HG03103 (cell line): ENCODE measurements around the gene USP24.

Experiments used
- ATAC-seq: cut with Tn5 transposase; IDR thresholded peaks from one replicate; pipeline ENCODE4 v1.9.1; 2021; ENCODE audit warnings: low read depth; ENCODE audit not compliant: unreplicated experiment

Gene USP24

DNA sequence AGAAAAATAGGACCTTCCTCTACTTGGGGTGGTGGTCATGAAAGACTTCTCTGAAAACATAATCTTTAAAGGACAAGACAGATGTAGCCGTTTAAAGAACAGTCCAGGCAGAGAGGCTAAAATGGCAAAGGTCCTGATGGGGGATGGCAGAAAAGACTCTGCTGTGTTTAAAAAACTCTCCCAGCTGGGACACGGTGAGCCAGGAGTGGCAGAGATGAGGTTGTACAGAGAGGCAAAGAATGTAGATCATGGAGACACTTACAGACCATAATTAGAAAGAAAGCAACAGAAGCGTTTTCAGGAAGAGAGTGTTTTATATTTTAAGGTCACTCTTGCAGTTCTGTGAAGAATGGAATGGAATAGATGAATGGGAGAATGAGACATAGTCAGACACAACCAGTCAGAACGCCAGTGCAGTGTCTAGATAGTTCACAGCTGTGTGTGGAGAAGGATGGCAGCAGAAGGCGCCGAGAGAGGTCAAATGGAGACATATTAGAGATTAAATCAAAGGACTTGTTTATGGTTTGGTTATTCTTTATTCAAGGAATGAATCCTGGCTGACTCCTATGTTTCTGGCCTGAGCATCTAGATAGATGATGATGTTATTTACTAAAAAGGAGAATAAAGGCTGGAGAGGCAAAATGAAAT lies 47.8 kb downstream of the USP24 start:
- ATAC-seq: no peak

GRCh38 chr1:55164906-55165305 lies 50.3 kb downstream of the USP24 start:
- no peak for ATAC-seq

DNA sequence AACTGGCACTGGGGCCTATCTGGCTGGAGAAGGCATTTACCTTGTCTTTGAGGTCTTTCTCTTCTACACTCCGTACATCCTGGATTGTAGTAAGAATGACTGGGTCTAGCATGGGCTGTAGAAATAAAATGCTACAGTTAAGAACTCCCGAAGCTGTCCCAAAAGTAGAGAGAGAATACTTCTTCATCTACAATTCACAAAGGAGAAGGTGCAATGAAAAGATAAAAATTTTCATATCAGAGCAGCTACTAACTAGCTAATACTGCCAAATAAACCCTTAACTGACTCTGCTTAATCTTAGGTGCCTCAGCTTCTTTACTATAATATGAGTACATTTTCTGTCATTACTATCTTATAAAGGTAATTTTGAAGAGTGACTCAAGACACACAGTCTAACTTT lies 55.6 kb downstream of the USP24 start:
- ATAC-seq: no peak

- no peak for ATAC-seq
These were observed 58.6 kb downstream of the USP24 start for GRCh38 chr1:55156608-55157007.

- no peak for ATAC-seq
These were observed 59.1 kb downstream of the USP24 start for GRCh38 chr1:55156093-55156492.

- no peak for ATAC-seq
These were observed 59.6 kb downstream of the USP24 start for GRCh38 chr1:55155522-55155921.

- ATAC-seq: no peak
These were observed 60.5 kb downstream of the USP24 start for GRCh38 chr1:55154616-55155015.

DNA sequence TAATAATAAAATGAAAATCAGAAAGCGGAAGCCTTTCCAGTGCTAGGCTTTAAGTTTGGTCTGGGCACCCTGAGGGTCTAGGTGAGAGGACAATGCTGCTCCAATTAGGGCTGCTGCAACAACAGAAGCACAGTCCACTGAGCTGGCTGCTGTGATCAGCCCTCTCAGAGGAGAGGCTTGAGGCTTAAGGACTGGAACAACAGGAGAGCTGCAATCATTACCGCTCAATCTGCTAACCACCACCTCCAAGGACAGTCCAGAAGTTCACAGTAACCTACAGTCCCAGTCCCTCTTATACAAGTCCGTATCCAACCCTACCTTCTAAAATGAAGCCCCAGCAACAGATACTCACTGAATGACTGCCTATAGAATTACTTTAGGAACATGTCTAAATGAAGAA lies 62.1 kb downstream of the USP24 start:
- ATAC-seq: no peak

GRCh38 chr1:55150880-55151588 lies 64.1 kb downstream of the USP24 start:
- ATAC-seq: peak; percentile 89

- ATAC-seq: no peak
These were observed 66.5 kb downstream of the USP24 start for GRCh38 chr1:55148676-55149075.

GRCh38 chr1:55147524-55147923 lies 67.6 kb downstream of the USP24 start:
- ATAC-seq: no peak

DNA sequence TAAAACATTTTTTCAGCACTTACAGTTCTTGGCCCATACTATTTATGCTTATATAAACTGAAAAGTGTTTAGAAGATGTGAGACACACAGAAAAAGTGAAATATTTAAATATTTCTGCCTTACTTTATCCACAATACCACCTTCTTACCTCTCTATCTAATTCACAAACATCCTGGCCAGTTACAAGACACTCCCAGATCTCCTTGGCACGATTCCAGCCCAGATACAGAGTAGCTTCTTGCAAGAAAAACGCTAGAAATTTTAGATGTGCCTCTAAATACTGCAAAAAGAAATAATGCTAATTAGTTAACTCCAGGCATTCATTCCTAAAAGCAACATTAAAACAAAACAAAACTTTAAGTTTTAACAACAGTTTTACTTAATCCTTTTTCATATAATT lies 68.4 kb downstream of the USP24 start:
- no peak for ATAC-seq

DNA sequence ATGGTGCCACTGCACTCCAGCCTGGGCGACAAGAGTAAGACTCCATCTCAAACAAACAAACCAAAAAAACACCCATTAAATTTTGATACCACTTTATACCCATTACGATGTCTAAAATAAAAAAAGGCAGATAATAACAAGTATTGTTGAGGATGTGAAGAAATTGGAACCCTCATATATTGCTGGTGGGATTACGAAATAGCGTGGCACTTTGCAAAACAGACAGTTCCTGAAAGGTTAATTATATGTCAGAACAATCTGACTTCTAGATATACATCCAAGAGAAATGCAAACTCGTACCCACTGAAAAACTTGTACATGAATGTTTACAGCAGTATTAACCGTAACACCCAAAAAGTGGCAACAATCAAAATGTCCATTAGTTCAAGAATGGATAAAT lies 70.3 kb downstream of the USP24 start:
- no peak for ATAC-seq

DNA sequence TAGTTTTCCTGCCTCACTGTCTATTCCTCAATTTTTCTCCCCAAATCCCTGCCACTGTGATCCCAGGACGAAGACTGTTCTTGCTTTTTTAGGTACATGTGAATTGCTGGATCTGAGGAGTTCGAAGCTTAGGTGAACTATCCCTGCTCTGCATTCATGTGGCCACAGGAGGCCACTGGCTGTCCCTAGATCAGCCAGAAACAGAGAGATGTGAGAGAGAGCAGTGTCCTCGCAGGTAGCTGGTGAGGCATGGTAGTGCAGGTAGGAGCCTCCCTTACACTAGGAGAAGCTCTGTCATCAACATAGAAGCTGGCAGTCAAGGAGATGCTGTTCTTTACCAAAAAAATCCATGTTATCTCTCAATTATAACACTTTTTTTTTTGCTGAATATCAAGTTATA lies 71.5 kb downstream of the USP24 start:
- no peak for ATAC-seq

- ATAC-seq: no peak
These were observed 73.8 kb downstream of the USP24 start for GRCh38 chr1:55141295-55141893.

DNA sequence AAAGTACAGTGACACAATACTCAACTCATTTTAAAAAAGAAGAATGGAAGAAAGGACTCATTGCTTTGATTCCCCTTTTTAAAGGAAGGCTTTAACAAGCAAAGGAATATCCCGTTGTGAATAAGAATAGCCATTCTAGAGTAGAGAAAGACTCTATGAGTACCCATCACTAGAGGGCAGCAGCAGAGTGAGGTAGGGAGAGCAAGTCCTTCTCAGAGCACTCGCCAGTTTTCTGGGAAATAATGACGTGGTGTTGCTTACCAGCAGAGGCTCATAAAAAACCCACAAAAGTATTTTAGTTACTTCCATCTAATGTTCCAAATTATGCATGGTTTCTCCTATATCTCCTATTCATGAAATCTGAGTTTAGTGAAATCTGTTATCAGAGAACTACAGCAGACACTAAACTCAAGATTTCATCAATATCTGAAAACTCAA lies 74.6 kb downstream of the USP24 start:
- peak; percentile 77 for ATAC-seq

DNA sequence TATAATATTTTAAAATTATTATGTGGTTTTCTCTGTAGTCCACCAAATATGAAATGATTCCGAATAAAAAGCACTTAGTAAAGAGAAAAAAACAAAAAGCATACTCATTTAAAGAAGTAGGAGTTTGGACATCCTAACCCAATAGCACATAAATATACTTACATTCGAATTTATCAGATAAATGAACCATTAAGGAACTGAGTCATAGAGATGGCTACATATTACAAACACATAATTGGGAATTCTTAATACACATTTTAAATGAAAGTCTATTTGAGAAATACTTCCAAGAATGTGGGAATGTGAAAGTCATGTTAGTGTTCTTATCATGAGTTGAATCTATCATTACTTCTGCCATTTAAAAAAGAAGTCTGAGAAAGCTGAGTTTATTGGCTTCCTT lies 75.0 kb downstream of the USP24 start:
- ATAC-seq: no peak

- no peak for ATAC-seq
These were observed 76.3 kb downstream of the USP24 start for GRCh38 chr1:55138823-55139222.

DNA sequence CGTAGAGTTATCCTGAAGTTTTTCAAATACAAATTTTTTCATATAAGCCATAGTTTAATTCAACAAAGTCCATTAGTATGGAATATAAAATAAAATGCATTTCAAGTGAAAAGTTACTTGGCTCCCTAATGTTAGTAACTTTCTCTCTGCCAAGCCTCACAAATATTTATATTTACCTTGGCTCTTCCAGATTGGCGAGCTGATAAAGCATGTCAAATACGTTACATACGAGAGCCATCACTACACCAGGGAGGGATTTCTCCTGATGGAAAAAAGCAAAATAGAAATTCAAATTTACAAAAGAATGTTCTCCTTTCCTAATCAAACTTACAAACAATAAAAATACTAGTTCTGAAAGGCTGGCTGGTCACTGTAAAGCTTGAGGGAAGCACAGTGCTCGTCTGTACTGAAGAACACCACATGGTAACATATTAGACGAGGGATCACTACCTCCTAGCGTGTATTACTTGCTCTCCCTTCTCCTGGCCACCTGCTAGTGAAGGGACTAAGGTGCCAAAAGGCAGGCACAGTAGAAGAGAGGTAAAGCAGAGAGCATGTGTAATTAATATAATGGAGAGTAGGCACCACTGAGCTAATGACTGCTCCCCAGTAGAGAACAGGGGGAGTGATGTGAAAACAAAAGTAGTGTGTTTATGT lies 80.9 kb downstream of the USP24 start:
- no peak for ATAC-seq

DNA sequence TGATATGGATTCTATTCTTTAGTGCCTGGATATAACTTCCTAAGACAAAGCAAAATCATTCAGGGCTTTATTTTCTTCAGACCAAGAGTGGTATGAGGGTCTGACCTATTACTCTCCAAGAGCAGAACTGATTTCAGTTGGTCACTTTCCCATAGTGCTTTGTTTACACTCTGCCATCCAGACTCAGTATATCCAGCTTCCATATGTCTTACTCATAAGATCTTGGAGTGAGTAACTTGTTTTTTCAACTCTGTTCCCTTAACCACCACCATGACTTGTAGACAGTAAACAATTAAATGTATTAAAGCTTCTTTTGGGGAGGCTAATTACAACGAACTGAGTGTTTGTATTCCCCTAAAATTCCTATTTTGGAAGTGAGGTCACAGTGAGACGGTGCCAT lies 83.4 kb downstream of the USP24 start:
- ATAC-seq: no peak

DNA sequence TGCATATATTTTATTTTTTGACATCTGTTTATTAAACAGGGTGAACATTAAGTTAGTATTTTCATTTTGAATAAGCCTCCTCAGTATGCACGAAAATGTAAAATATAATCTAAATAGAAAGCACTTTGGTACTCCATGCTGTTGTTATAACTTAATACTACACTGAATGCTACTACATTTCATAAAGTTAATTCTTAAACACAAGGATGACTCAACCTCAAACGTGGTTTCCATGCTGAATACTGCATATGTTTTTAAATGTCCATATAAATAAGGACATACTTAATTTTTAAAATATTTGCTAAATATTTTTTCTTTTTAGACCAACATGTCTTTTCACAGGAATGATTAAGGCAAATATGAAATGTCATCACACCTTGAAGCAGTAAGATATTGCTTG lies 83.9 kb downstream of the USP24 start:
- no peak for ATAC-seq
